GM10248 (cell line): Measurements from ENCODE around the gene RRP7A.
"Not testable (repeated sequence)": the region's sequence is repeated elsewhere in the genome, so short reads cannot be mapped to it uniquely, and the experiment has no call there.

ENCODE experiments used
- CTCF ChIA-PET: fragments of 300-600 bp; sonication (Branson Sonifier 250); formaldehyde crosslinking; extraction: SDS; loops from one replicate; lab custom pipeline; 2021; ENCODE audit warnings: antibody characterized with exemption; lab: Yijun Ruan, JAX
- POLR2A ChIA-PET: fragments of 350-650 bp; sonication (Branson Sonifier 250); formaldehyde crosslinking; extraction: SDS; loops from one replicate; lab custom pipeline; 2020; ENCODE audit warnings: antibody characterized with exemption; lab: Yijun Ruan, JAX
- DNase-seq: peaks from one replicate; pipeline ENCODE4 v3.0.0; 2012; ENCODE audit errors: extremely low spot score
- TF ChIP-seq, protein P1 (sequence below): IDR thresholded peaks from 2 replicates; pipeline ENCODE4 v1.5.1; 2012; ENCODE audit warnings: mild to moderate bottlenecking, low read depth; ENCODE audit errors: extremely low read depth, missing control alignments, control extremely low read depth

Gene RRP7A

GRCh38 chr22:42489000-42489399, 30.6 kb downstream of the RRP7A start:
- ChIA-PET POLR2A (no interaction called here), CTCF (interaction anchor here (1.0 kb wide), 1 partner anchor 16 kb away, joined by 3 read pairs; no protein-coding TSS in a partner anchor)
- TF ChIP-seq, protein P1, sequence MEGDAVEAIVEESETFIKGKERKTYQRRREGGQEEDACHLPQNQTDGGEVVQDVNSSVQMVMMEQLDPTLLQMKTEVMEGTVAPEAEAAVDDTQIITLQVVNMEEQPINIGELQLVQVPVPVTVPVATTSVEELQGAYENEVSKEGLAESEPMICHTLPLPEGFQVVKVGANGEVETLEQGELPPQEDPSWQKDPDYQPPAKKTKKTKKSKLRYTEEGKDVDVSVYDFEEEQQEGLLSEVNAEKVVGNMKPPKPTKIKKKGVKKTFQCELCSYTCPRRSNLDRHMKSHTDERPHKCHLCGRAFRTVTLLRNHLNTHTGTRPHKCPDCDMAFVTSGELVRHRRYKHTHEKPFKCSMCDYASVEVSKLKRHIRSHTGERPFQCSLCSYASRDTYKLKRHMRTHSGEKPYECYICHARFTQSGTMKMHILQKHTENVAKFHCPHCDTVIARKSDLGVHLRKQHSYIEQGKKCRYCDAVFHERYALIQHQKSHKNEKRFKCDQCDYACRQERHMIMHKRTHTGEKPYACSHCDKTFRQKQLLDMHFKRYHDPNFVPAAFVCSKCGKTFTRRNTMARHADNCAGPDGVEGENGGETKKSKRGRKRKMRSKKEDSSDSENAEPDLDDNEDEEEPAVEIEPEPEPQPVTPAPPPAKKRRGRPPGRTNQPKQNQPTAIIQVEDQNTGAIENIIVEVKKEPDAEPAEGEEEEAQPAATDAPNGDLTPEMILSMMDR: no peak
- DNase-seq: no peak

- no peak for DNase-seq
- POLR2A ChIA-PET: no interaction called here
- TF ChIP-seq, protein P1: no peak
- CTCF ChIA-PET: interaction anchor here (0.8 to 1.5 kb wide), 2 partner anchors 11 to 41 kb away, joined by 3 to 4 read pairs; no protein-coding TSS in a partner anchor
These were observed 35.1 kb downstream of the RRP7A start for GRCh38 chr22:42484506-42484905.

- CTCF ChIA-PET: interaction anchor here (1.5 kb wide), 1 partner anchor 40 kb away, joined by 4 read pairs; no protein-coding TSS in a partner anchor
- POLR2A ChIA-PET, DNase-seq: not testable (repeated sequence)
These were observed 35.9 kb downstream of the RRP7A start for GRCh38 chr22:42483610-42484223.

GRCh38 chr22:42475122-42475521, 44.5 kb downstream of the RRP7A start:
- POLR2A ChIA-PET: no interaction called here

GRCh38 chr22:42473484-42474193, 46.0 kb downstream of the RRP7A start:
- TF ChIP-seq, protein P1: peak; percentile 54
- DNase-seq: peak; percentile 44
- ChIA-PET POLR2A (no interaction called here), CTCF (interaction anchor here (0.7 to 4.3 kb wide), 25 partner anchors 11 to 524 kb away, joined by 3 to 33 read pairs (median 4); partner anchors contain the start of gene NDUFA6)

More at GRCh38 chr22:42475122-42475521, 44.5 kb downstream of the RRP7A start:
- DNase-seq: no peak
- CTCF ChIA-PET: interaction anchor here (1.7 to 4.3 kb wide), 5 partner anchors 12 to 305 kb away, joined by 4 to 33 read pairs (median 12); no protein-coding TSS in a partner anchor
- TF ChIP-seq, protein P1: no peak

- ChIA-PET CTCF (interaction anchor here (0.8 to 4.3 kb wide), 14 partner anchors 10 to 506 kb away, joined by 3 to 33 read pairs (median 8); partner anchors contain the start of gene NDUFA6), POLR2A (no interaction called here)
- no peak for DNase-seq
- TF ChIP-seq, protein P1: no peak
These were observed 46.9 kb downstream of the RRP7A start for GRCh38 chr22:42472671-42473070.
